Uterus (tissue), 4 donors: ENCODE measurements around the gene HUWE1. TPM values are rescaled to one million over a fixed set of nuclear protein-coding genes. Genes with fewer than 3 reads are reported as not detected.

Experiments
- DNase-seq, 2 donors: peaks; one replicate each; pipeline ENCODE4 v3.0.0-alpha.2; 2019 to 2020
- H3K27ac ChIP-seq, 2 donors: fragments of 200-600 bp; sonication (generic); 1 replicate in 1 of 2; 2 replicates in 1 of 2; pipeline ENCODE4 v1.5.1; 2016 to 2018
- H3K27me3 ChIP-seq, 2 donors: fragments of 200-600 bp; sonication (generic); one replicate each; pipeline ENCODE4 v1.5.1; 2018 to 2019; ENCODE audit warnings: control low read depth in 1 of 2
- H3K36me3 ChIP-seq, 2 donors: fragments of 200-600 bp; sonication (generic); one replicate each; pipeline ENCODE4 v1.5.1; 2019; ENCODE audit warnings: control low read depth in 1 of 2
- H3K4me1 ChIP-seq, 2 donors: fragments of 200-600 bp; sonication (generic); one replicate each; pipeline ENCODE4 v1.5.1; 2018 to 2019; ENCODE audit warnings: control low read depth in 1 of 2
- H3K4me3 ChIP-seq, 2 donors: fragments of 200-600 bp; sonication (generic); 1 replicate in 1 of 2; 2 replicates in 1 of 2; pipeline ENCODE4 v1.5.1; 2018 to 2019; ENCODE audit warnings: mild to moderate bottlenecking in 1 of 2
- H3K9me3 ChIP-seq, 2 donors: fragments of 200-600 bp; sonication (generic); one replicate each; pipeline ENCODE4 v1.5.1; 2019; ENCODE audit warnings: control low read depth in 1 of 2
- CTCF ChIP-seq, 4 experiments: fragments of 200-600 bp in 2 of 4; fragments of 450-650 bp in 2 of 4; sonication (generic) in 2 of 4; IDR thresholded peaks; one replicate each; pipeline ENCODE4 v1.5.1; 2016 to 2019; ENCODE audit warnings: antibody characterized with exemption in 4 of 4, mild to moderate bottlenecking in 2 of 4, moderate library complexity in 1 of 4
- POLR2A ChIP-seq, 2 donors: fragments of 450-650 bp; IDR thresholded peaks; one replicate each; pipeline ENCODE4 v1.6.1; 2016; ENCODE audit warnings: antibody characterized with exemption in 2 of 2, mild to moderate bottlenecking in 1 of 2, moderate library complexity in 1 of 2
- intact Hi-C: fragments of 100-400 bp; cut with DNase I; formaldehyde crosslinking; loops from one replicate; pipeline ENCODE4 v1.15.1; 2023; ENCODE audit warnings: low total_unique reads
- total RNA-seq, 4 donors: library from RNA; depleted of rRNA in 3 of 4; stranded (reverse); fragments of >200 nt in 3 of 4; gene quantifications; one replicate each; pipeline versions ENCODE4 v1.1.0 to v1.2.4, GENCODE V29; 2014 to 2023
- donor health status: DM: yes; HTN: yes; CAD: no.

HUWE1 gene
- total RNA-seq, 4 donors from 2014 or later = 47.9 to 252 (median 82.3) TPM

GRCh38 chrX:53704854-53705253 is 18.3 kb upstream of the HUWE1 start:
- no peak for DNase-seq
- Histone ChIP-seq H3K9me3 (no peaks in the 10 kb centered on the region), H3K36me3 (no peaks in the 10 kb centered on the region), H3K4me3 (no peak overlapping the region), H3K4me1 (no peaks in the 10 kb centered on the region), H3K27me3 (no peaks in the 10 kb centered on the region), H3K27ac (no peak overlapping the region)
- TF ChIP-seq POLR2A (IDR thresholded peaks at IDR 0.05) = no peak
- TF ChIP-seq CTCF (IDR thresholded peaks at IDR 0.05) = no peak
- intact Hi-C loops = no loop called here

GRCh38 chrX:53704294-53704693 is 17.8 kb upstream of the HUWE1 start:
- DNase-seq = no peak
- Histone ChIP-seq H3K27ac (no peak overlapping the region), H3K4me3 (no peak overlapping the region), H3K4me1 (no peaks in the 10 kb centered on the region), H3K9me3 (no peaks in the 10 kb centered on the region), H3K36me3 (no peaks in the 10 kb centered on the region), H3K27me3 (no peaks in the 10 kb centered on the region)
- intact Hi-C loops = no loop called here
- TF ChIP-seq CTCF (IDR thresholded peaks at IDR 0.05) = no peak

- Histone ChIP-seq H3K9me3 (no peaks in the 10 kb centered on the region), H3K4me1 (no peaks in the 10 kb centered on the region), H3K36me3 (no peaks in the 10 kb centered on the region), H3K27me3 (no peaks in the 10 kb centered on the region), H3K4me3 (no peak overlapping the region), H3K27ac (no peak overlapping the region)
- TF ChIP-seq CTCF (IDR thresholded peaks at IDR 0.05) (no peak), POLR2A (IDR thresholded peaks at IDR 0.05) (no peak)
- no peak for DNase-seq
- intact Hi-C loops = no loop called here
Observed at GRCh38 chrX:53695946-53696549, 9.5 kb upstream of the HUWE1 start.

GRCh38 chrX:53694642-53695041 is 8.1 kb upstream of the HUWE1 start:
- Histone ChIP-seq H3K36me3 (no peaks in the 10 kb centered on the region), H3K27me3 (no peaks in the 10 kb centered on the region), H3K27ac (no peak overlapping the region), H3K4me3 (no peak overlapping the region), H3K4me1 (no peaks in the 10 kb centered on the region), H3K9me3 (no peaks in the 10 kb centered on the region)
- intact Hi-C loops = no loop called here
- DNase-seq = no peak
- TF ChIP-seq POLR2A (IDR thresholded peaks at IDR 0.05) (no peak), CTCF (IDR thresholded peaks at IDR 0.05) (no peak)

GRCh38 chrX:53688300-53688699 is 1.8 kb upstream of the HUWE1 start:
- H3K4me1 ChIP-seq = no peaks in the 10 kb centered on the region

More at GRCh38 chrX:53688300-53688699, 1.8 kb upstream of the HUWE1 start:
- intact Hi-C loops = no loop called here
- no peak for TF ChIP-seq POLR2A (IDR thresholded peaks at IDR 0.05)
- TF ChIP-seq CTCF (IDR thresholded peaks at IDR 0.05) = no peak
- no peak for DNase-seq
- no peaks in the 10 kb centered on the region for H3K27me3 ChIP-seq
- no peaks in the 10 kb centered on the region for H3K36me3 ChIP-seq
- no peak overlapping the region for H3K27ac ChIP-seq
- no peaks in the 10 kb centered on the region for H3K9me3 ChIP-seq
- no peak overlapping the region for H3K4me3 ChIP-seq
